ENCODE results near the gene S100A5.

- no peak for TF ChIP-seq CTCF (IDR thresholded peaks at IDR 0.05)
- no peak for TF ChIP-seq POLR2A (IDR thresholded peaks at IDR 0.05)
These were observed 6.4 kb downstream of the S100A5 start for GRCh38 chr1:153534226-153534924.

Measured in thyroid gland (tissue), 4 donors.